ENCODE results near the gene DCAF15. TPM values are rescaled to one million over a fixed set of nuclear protein-coding genes. Genes with fewer than 3 reads are reported as not detected.

DCAF15 gene
- total RNA-seq, 1 donor from 2014 or later, result 85.6 TPM

GRCh38 chr19:13980340-13980739 is 28.0 kb downstream of the DCAF15 start:
- no peak for TF ChIP-seq CTCF (conservative IDR thresholded peaks at IDR 0.05)
- Mint-ChIP-seq H3K9me3 (no peaks in the 10 kb centered on the region), H3K27me3 (ENCODE audit: low read depth) (no peaks in the 10 kb centered on the region), H3K36me3 (ENCODE audit: low read depth) (peaks cover 2% of the 10 kb centered on the region), H3K4me1 (peaks cover 6% of the 10 kb centered on the region), H3K27ac (ENCODE audit: unreplicated experiment) (no peak overlapping the region), H3K4me3 (no peak overlapping the region)
- no peak for DNase-seq (ENCODE audit: low read depth, low spot score)

GRCh38 chr19:13981021-13981420 is 28.7 kb downstream of the DCAF15 start:
- no peak for TF ChIP-seq CTCF (conservative IDR thresholded peaks at IDR 0.05)
- H3K4me3 Mint-ChIP-seq, result peak overlapping the region; percentile 23

GRCh38 chr19:13981467-13981866 is 29.2 kb downstream of the DCAF15 start:
- no peaks in the 10 kb centered on the region for H3K9me3 Mint-ChIP-seq
- no peak overlapping the region for H3K27ac Mint-ChIP-seq (ENCODE audit: unreplicated experiment)
- peaks cover 6% of the 10 kb centered on the region for H3K4me1 Mint-ChIP-seq
- no peak overlapping the region for H3K4me3 Mint-ChIP-seq
- no peaks in the 10 kb centered on the region for H3K27me3 Mint-ChIP-seq (ENCODE audit: low read depth)
- no peak for DNase-seq (ENCODE audit: low read depth, low spot score)
- TF ChIP-seq CTCF (conservative IDR thresholded peaks at IDR 0.05), result no peak
- peaks cover 1% of the 10 kb centered on the region for H3K36me3 Mint-ChIP-seq (ENCODE audit: low read depth)

More at GRCh38 chr19:13981021-13981420, 28.7 kb downstream of the DCAF15 start:
- peaks cover 6% of the 10 kb centered on the region for H3K4me1 Mint-ChIP-seq
- H3K36me3 Mint-ChIP-seq (ENCODE audit: low read depth), result peaks cover 2% of the 10 kb centered on the region
- no peak for DNase-seq (ENCODE audit: low read depth, low spot score)
- H3K27ac Mint-ChIP-seq (ENCODE audit: unreplicated experiment), result no peak overlapping the region
- H3K27me3 Mint-ChIP-seq (ENCODE audit: low read depth), result no peaks in the 10 kb centered on the region
- H3K9me3 Mint-ChIP-seq, result no peaks in the 10 kb centered on the region

- no peak overlapping the region for H3K4me3 Mint-ChIP-seq
- no peaks in the 10 kb centered on the region for H3K27me3 Mint-ChIP-seq (ENCODE audit: low read depth)
- DNase-seq (ENCODE audit: low read depth, low spot score), result no peak
- no peaks in the 10 kb centered on the region for H3K9me3 Mint-ChIP-seq
- H3K4me1 Mint-ChIP-seq, result peaks cover 6% of the 10 kb centered on the region
- no peak overlapping the region for H3K27ac Mint-ChIP-seq (ENCODE audit: unreplicated experiment)
- no peak for TF ChIP-seq CTCF (conservative IDR thresholded peaks at IDR 0.05)
- H3K36me3 Mint-ChIP-seq (ENCODE audit: low read depth), result no peaks in the 10 kb centered on the region
These were observed 29.7 kb downstream of the DCAF15 start for GRCh38 chr19:13981988-13982501.

- Mint-ChIP-seq H3K4me1 (peaks cover 6% of the 10 kb centered on the region), H3K4me3 (no peak overlapping the region), H3K9me3 (no peaks in the 10 kb centered on the region), H3K27ac (ENCODE audit: unreplicated experiment) (no peak overlapping the region), H3K36me3 (ENCODE audit: low read depth) (no peaks in the 10 kb centered on the region), H3K27me3 (ENCODE audit: low read depth) (no peaks in the 10 kb centered on the region)
- no peak for TF ChIP-seq CTCF (conservative IDR thresholded peaks at IDR 0.05)
- no peak for DNase-seq (ENCODE audit: low read depth, low spot score)
These were observed 30.5 kb downstream of the DCAF15 start for GRCh38 chr19:13982773-13983172.
